ENCODE results near the gene S100A7A. TPM values are rescaled to one million over a fixed set of nuclear protein-coding genes. Genes with fewer than 3 reads are reported as not detected.
A peak's percentile ranks its signal among the peaks of the same experiment; 100 is the strongest.
"Not testable (repeated sequence)": the region's sequence is repeated elsewhere in the genome, so short reads cannot be mapped to it uniquely, and the experiment has no call there.

S100A7A gene
- total RNA-seq, 1 donor from 2014 or later, result not detected

DNA sequence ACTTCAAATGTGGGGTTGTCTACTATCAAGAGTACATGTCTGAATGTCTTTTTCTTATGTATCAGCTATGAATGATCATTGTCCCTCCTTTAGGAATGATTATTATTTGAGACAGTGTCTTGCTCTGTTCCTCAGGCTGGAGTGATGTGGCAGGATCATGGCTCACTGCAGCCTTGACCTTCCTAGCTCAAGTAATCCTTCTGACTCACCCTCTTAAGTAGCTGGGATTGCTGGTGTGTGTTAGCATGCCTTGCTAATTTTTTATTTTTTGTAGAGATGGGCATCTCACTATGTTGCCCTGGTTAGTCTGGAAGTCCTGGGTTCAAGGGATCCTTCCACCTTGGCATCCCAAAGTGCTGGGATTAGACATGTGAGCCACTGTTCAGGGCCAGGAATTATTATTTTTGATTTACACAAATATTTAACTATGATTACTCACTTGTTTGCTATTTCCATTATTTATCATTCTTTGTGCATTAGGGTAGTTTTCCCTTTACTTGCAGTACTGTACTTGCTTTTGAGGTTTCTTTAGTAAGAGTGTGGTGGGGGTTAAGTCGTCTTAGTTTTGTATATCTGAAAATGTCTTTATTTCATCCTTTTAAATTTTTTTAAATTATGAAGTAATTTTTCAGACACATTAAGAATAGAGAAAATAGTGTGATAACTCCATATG is 31.3 kb downstream of the S100A7A start:
- no peak for DNase-seq (ENCODE audit: low spot score)
- ATAC-seq, result no peak

DNA sequence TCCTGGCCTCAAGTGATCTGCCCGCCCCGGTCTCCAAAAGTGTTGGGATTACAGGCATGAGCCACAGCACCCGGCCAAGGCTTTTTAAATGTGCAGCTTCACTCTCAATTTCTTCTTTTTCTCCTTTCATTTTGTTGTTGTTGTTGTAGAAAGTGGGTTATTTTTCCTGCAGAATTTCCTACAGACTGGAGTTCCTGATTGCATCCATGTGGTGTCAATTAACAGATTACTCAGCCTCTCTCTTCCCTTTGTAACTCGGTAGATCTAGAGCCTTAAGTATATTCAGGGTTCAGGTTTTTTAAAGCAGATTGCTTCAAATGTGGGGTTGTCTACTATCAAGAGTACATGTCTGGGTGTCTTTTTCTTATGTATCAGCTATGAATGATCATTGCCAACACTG is 32.5 kb downstream of the S100A7A start:
- not testable (repeated sequence) for ATAC-seq; DNase-seq (ENCODE audit: low spot score)

DNA sequence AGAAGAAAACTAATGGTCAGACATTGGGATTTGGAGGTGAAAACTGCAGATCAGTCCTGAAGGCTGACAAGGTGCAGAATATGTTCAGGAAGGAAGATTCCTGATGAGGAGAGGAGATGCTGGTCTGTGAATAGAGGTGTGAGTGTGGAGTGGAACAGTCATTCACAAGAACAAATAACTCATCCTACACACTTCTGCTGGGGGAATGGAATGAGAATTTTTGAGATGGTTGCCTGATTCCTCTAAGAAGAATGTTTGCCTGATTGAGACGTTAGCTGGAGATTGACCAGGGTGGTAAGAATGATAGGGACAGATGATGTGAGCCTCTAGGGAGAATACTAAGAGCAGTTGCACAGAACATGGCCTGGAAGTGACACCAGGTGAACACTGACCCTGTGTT is 40.1 kb downstream of the S100A7A start:
- DNase-seq (ENCODE audit: low spot score) (no peak), ATAC-seq (no peak)

DNA sequence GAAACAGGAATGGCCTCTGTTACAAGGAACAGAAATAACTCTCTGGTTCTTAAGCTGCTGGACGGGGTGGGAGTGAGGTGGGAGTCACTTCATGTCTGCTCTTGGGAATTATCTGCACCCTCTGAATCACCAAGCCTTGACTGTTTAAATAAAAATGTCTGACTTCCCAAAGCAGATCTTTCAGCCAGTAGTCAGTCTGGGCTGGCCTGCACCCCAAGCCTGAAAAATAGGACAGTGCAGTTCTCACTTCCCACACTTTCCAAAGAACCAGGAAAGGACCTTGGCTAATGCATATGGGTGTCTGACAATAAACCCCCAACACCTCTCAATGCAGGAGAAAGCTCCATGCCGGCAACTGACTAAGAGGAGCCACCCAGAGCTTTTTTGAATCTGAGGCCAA is 43.3 kb downstream of the S100A7A start:
- ATAC-seq, result no peak
- DNase-seq (ENCODE audit: low spot score), result no peak

DNA sequence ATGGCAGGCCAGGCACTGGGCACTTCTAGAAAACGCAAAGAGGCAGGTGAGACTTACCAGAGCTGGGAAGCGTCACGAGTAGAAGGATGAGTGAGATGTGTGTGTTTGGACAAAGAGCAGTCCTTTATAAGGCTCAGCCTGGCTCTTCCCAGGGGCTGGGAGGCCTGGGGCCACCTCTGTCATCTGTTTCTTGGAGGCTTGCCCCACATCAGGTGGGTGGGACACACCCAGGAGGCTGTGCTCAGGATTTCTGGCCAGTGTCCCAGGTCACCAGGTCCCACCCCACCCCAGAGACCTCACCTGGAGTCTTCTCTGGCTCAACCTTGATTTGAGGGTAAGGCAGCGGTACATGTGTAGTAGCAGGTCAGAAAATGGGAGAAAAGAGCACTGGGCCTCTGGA is 44.2 kb downstream of the S100A7A start, which contains the start of gene S100A7:
Gene S100A7, minus strand, starts transcription at position 101 of the 400 bp plus-strand sequence. CDS start 1,638 bp downstream, outside the sequence.
- ATAC-seq, result no peak
- DNase-seq (ENCODE audit: low spot score), result no peak

DNA sequence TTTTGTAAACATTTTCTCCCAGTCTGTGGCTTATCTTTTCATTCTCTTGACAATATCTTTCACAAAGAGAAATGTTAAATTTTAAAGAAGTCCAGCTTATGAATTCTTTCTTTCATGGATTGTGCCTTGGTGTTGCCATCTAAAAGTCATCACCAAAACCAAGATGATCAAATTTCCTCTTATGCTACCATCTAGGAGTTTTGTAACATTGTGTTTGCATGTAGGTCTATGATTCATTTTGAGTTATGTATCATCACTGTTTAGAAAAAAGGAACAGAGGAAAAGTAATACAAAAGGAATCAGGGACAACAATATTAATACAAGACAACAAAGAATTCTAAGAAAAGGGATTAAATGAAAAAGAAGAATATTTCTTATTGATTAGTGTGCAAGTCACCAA is 46.4 kb downstream of the S100A7A start:
- not testable (repeated sequence) for ATAC-seq; DNase-seq (ENCODE audit: low spot score)

DNA sequence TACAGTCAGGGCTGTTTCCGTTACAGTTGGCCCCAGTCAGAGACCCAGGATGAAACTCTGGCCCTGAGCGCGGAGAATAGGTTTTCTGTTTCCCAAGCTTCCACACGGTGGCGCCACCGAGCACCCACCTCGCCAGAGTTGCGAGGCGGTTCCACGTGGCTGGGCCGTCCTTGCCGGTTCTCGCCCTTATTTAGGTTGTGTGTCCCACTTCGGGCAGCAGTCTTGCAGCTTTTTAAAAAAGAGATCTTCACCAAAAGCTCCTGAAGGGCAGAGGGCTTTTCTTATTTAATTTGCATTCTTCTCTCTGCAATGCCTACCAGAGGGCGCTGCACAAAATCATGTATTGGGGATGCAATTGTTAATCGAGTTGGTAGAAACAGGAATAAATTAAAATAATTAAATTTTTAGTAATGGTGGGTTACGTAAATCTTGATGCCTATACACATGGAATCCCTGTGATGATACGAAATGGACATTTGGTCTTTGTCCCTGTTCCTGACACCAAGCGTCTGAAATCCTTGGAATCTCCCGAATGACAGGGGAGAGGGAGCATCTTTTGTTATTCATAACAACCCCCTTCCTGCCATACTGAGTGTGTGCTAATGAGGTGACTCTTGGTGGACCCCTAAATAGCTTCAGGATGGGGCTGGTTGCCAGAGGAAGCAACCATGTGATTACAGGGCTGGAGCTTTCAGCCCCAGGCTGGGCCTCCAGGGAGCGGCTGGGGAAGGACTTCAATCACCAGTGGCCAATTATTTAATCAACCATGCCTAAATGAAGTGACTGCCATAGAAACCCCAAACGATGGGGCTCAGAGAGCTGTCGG is 49.7 kb downstream of the S100A7A start:
- ATAC-seq (peak; percentile 86), DNase-seq (ENCODE audit: low spot score) (no peak)

DNA sequence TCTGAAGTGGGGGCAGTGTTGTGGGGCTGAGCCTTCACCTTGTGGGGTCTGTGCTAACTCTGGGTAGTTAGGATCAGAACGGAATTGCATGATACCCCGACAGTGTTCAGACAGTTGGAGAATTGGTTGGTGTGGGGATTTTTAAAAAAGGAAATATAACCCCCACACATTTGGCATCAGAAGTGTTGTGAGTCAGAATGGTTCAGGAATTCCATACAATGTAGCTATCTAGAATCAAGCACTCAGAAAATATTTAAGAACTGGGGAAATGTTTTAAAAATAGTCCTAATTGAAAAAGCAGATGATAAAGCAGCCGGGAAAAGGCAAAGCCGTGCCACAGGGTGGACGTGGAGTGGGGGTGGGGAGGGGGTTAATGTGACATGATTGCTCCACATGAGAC is 50.6 kb downstream of the S100A7A start:
- DNase-seq (ENCODE audit: low spot score) (no peak), ATAC-seq (no peak)

DNA sequence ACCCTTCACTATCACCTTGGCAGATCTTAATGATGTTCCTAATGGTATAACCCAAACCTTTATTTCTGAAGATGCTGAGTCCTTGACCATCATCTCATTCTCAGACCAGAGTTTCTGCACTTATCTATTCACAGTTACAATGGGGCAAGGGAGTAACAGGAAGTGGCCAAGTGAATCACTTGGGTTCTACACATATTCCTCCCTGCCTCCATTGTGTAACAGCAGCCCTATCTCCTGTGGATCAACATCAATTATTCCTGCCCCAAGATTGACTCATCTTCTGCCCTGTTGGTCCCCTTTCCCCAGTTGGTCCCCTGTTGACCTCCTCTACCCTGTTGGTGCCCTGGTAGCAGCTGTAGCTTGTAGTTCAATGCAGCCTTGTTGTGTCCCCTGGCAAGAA is 54.4 kb downstream of the S100A7A start:
- DNase-seq (ENCODE audit: low spot score) (no peak), ATAC-seq (no peak)

Other genes starting within 250 kb of the S100A7A start
- not detected for gene LELP1, start 213.1 kb upstream of the S100A7A start, total RNA-seq
- gene PRR9, start 198.9 kb upstream of the S100A7A start, total RNA-seq, result not detected
- gene LORICRIN, start 156.8 kb upstream of the S100A7A start, total RNA-seq, result not detected
- not detected for gene PGLYRP3, start 103.6 kb upstream of the S100A7A start, total RNA-seq
- gene PGLYRP4, start 67.7 kb upstream of the S100A7A start, total RNA-seq, result not detected
- gene S100A9, start 58.7 kb upstream of the S100A7A start, total RNA-seq, result 36.3 TPM
- gene S100A12, start 40.9 kb upstream of the S100A7A start, total RNA-seq, result 1.2 TPM
- gene S100A8, start 25.4 kb upstream of the S100A7A start, total RNA-seq, result 23.7 TPM
- not detected for gene S100A7, start 44.1 kb downstream of the S100A7A start, total RNA-seq
- 13.9 TPM for gene S100A6, start 119.5 kb downstream of the S100A7A start, total RNA-seq
- gene S100A5, start 124.4 kb downstream of the S100A7A start, total RNA-seq, result not detected
- gene S100A4, start 129.3 kb downstream of the S100A7A start, total RNA-seq, result 7.1 TPM
- gene S100A3, start 132.7 kb downstream of the S100A7A start, total RNA-seq, result not detected
- gene S100A2, start 149.3 kb downstream of the S100A7A start, total RNA-seq, result 0.55 TPM
- gene S100A16, start 196.6 kb downstream of the S100A7A start, total RNA-seq, result 57.4 TPM
- gene S100A14, start 199.8 kb downstream of the S100A7A start, total RNA-seq, result 4.9 TPM
- gene S100A13, start 211.0 kb downstream of the S100A7A start, total RNA-seq, result 10.2 TPM
- 1.7 TPM for gene S100A1, start 211.9 kb downstream of the S100A7A start, total RNA-seq
- 24.5 TPM for gene CHTOP, start 217.5 kb downstream of the S100A7A start, total RNA-seq
- gene SNAPIN, start 242.2 kb downstream of the S100A7A start, total RNA-seq, result 15.1 TPM